Testis (tissue), 2 donors: ENCODE results near the gene RPN2.

Experiments used
- POLR2A ChIP-seq: fragments of 450-650 bp; IDR thresholded peaks from one replicate; pipeline ENCODE4 v1.6.1; 2017; ENCODE audit warnings: antibody characterized with exemption, mild to moderate bottlenecking, moderate library complexity
- TF ChIP-seq, protein P1 (sequence below), 3 experiments: fragments of 450-650 bp in 2 of 3; fragments of 200-600 bp in 1 of 3; sonication (generic) in 1 of 3; IDR thresholded peaks; one replicate each; pipeline ENCODE4 v1.5.1; 2016 to 2019; ENCODE audit warnings: antibody characterized with exemption in 3 of 3, mild to moderate bottlenecking in 2 of 3, moderate library complexity in 1 of 3

DNA sequence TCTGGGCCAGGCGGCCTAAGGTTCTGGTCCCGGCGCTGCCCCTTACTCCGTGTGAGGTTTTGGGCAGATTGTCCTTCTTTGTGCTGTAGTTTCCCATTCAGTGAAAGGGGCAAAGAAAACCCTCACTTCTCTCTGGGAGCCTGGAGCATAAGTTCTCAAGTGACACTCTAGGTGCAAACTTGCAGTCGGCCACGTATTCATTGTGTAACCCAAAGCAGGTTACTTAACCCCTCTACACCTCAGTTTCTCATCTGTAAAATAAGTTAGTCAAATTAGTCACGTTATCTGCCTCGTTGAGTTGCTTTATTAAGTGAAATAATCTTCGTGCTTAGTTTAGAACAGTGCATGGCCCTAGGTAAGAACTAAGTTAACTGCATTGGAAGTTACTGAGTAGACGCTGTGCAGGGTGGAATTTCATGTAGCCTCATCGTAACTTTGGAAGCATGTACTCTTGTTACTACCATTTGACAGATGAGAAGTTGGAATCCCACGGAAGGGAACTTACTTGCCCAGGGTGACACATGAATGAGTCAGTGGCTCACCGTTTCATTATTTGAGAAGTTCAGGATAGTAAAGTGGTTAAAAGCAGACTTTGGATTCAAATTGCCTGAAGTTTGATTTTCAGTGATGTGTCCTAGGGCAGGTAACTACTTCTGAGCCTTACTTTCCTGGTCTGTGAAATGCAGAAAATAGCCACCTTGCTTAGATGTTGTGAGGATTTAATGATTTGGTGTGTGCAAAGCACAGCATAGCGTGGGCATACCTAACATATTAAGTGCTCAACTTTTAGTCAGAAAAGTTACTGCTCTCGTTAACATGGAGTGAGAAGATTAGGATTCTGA, 774 bp downstream of the RPN2 start:
- no peak for TF ChIP-seq POLR2A
- TF ChIP-seq, protein P1, sequence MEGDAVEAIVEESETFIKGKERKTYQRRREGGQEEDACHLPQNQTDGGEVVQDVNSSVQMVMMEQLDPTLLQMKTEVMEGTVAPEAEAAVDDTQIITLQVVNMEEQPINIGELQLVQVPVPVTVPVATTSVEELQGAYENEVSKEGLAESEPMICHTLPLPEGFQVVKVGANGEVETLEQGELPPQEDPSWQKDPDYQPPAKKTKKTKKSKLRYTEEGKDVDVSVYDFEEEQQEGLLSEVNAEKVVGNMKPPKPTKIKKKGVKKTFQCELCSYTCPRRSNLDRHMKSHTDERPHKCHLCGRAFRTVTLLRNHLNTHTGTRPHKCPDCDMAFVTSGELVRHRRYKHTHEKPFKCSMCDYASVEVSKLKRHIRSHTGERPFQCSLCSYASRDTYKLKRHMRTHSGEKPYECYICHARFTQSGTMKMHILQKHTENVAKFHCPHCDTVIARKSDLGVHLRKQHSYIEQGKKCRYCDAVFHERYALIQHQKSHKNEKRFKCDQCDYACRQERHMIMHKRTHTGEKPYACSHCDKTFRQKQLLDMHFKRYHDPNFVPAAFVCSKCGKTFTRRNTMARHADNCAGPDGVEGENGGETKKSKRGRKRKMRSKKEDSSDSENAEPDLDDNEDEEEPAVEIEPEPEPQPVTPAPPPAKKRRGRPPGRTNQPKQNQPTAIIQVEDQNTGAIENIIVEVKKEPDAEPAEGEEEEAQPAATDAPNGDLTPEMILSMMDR (IDR thresholded peaks at IDR 0.05), result no peak
